ENCODE results near the gene SFSWAP. TPM values are rescaled to one million over a fixed set of nuclear protein-coding genes. Genes with fewer than 3 reads are reported as not detected.
"Not testable (repeated sequence)": the region's sequence is repeated elsewhere in the genome, so short reads cannot be mapped to it uniquely, and the experiment has no call there.

SFSWAP gene
- total and polyA plus RNA-seq, 7 experiments from 2014 or later: 16.9 to 120 (median 97.4) TPM

DNA sequence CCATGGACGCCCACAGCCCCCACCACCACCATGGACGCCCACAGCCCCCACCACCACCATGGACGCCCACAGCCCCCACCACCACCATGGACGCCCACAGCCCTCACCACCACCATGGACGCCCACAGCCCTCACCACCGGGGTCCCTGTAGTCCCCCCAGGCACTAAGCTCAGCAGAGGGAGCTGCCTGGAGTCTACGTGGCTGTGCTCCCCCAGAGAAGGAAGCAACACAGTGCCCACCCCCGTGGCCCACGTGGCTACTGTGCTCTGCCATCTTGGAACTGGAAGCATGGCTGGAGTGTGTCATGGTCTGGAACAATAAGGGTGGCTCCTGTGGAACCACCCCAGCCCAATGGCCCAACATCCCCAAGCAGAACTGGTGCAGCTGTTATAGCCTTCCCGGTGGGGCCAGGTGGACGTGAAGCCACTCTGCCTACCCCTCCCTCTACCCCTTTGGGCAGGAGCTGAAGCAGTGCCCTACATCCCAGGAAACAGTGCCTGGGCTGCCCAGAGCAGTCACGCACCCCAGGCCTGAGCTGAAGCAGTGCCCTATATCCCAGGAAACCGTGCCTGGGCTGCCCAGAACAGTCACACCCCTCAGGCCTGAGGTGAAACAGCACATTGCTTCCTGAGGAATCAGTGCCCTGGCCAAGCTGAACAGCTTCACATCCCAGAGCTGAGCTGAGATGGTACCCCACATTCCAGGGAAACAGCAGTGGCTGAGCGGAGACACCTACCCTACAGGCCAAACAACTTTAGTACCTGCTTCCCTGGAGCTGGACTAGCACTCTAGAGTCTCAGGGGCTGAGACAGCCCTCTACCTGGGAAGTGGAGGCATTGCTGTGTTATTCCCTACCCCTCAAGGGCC lies 9.0 kb upstream of the SFSWAP start:
- Histone ChIP-seq H3K36me3 (ENCODE audit: control insufficient read depth in 2 of 3, insufficient read depth in 3 of 3, low read length in 3 of 3) (no peaks in the 10 kb centered on the region), H3K4me3 (ENCODE audit: low read length) (no peak overlapping the region), H3K4me1 (ENCODE audit: control insufficient read depth in 2 of 2, insufficient read depth in 2 of 2, low read length in 2 of 2) (no peaks in the 10 kb centered on the region), H3K27ac (ENCODE audit: low read depth, low read length) (no peak overlapping the region), H3K27me3 (ENCODE audit: control insufficient read depth in 2 of 2, insufficient read depth in 2 of 2, low read length in 2 of 2) (no peaks in the 10 kb centered on the region), H3K9me3 (ENCODE audit: control insufficient read depth in 2 of 3, low read length in 3 of 3) (peaks cover 0 to 8% (median 0%) of the 10 kb centered on the region in 3 experiments)
- peaks cover 3 to 27% (median 9%) of the 10 kb centered on the region in 11 donors for H3K9me3 Mint-ChIP-seq
- peaks cover 0 to 7% (median 0%) of the 10 kb centered on the region in 5 donors for H3K36me3 Mint-ChIP-seq
- no peak overlapping the region for H3K27ac Mint-ChIP-seq
- no peak for DNase-seq
- CTCF ChIA-PET: no interaction called here
- intact Hi-C loops (cut with micrococcal nuclease): no loop called here
- POLR2A ChIA-PET: interaction anchor here (1.5 kb wide), 1 partner anchor 9 kb away, joined by 8 read pairs; the partner anchor contains the start of gene SFSWAP
- H3K4me3 Mint-ChIP-seq: no peak overlapping the region
- no peak for ATAC-seq
- peaks cover 0 to 2% (median 0%) of the 10 kb centered on the region in 7 donors for H3K4me1 Mint-ChIP-seq
- H3K27me3 Mint-ChIP-seq: peaks cover 0 to 10% (median 4%) of the 10 kb centered on the region in 5 donors

GRCh38 chr12:131702573-131702877 lies 8.4 kb upstream of the SFSWAP start:
- CTCF ChIA-PET: no interaction called here
- peaks cover 3 to 27% (median 9%) of the 10 kb centered on the region in 11 donors for H3K9me3 Mint-ChIP-seq
- Histone ChIP-seq H3K4me3 (ENCODE audit: low read length) (no peak overlapping the region), H3K27me3 (ENCODE audit: control insufficient read depth in 2 of 2, insufficient read depth in 2 of 2, low read length in 2 of 2) (no peaks in the 10 kb centered on the region), H3K27ac (ENCODE audit: low read depth, low read length) (no peak overlapping the region), H3K36me3 (ENCODE audit: control insufficient read depth in 2 of 3, insufficient read depth in 3 of 3, low read length in 3 of 3) (no peaks in the 10 kb centered on the region), H3K9me3 (ENCODE audit: control insufficient read depth in 2 of 3, low read length in 3 of 3) (peaks cover 0 to 8% (median 0%) of the 10 kb centered on the region in 3 experiments), H3K4me1 (ENCODE audit: control insufficient read depth in 2 of 2, insufficient read depth in 2 of 2, low read length in 2 of 2) (no peaks in the 10 kb centered on the region)
- DNase-seq (no peak), ATAC-seq (no peak)
- POLR2A ChIA-PET: interaction anchor here (1.5 kb wide), 1 partner anchor 8 kb away, joined by 8 read pairs; the partner anchor contains the start of gene SFSWAP
- H3K4me3 Mint-ChIP-seq: no peak overlapping the region
- peaks cover 0 to 7% (median 0%) of the 10 kb centered on the region in 5 donors for H3K36me3 Mint-ChIP-seq
- H3K27ac Mint-ChIP-seq: no peak overlapping the region
- H3K27me3 Mint-ChIP-seq: peaks cover 0 to 10% (median 4%) of the 10 kb centered on the region in 5 donors
- intact Hi-C loops (cut with micrococcal nuclease): no loop called here
- peaks cover 0 to 2% (median 0%) of the 10 kb centered on the region in 7 donors for H3K4me1 Mint-ChIP-seq

DNA sequence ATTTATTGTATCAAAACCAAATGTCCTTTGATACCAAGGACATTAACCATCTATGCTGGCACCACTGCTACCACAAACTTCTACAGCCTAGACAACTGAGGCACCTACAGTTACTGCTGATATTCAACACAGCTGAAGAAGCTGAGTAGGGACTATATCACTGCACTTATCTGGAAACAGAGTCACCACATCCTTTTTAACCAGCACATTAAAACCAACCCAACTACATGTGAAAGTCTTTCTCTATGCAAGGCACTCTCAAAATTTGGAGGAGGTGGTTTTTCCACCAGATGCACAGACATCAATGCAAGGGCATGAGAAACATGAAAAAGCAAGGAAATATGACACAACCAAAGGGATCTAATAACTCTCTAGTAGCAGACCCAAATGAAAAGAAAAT lies 7.7 kb upstream of the SFSWAP start:
- intact Hi-C loops (cut with micrococcal nuclease): no loop called here
- Histone ChIP-seq H3K27me3 (ENCODE audit: control insufficient read depth in 2 of 2, insufficient read depth in 2 of 2, low read length in 2 of 2) (no peaks in the 10 kb centered on the region), H3K4me1 (ENCODE audit: control insufficient read depth in 2 of 2, insufficient read depth in 2 of 2, low read length in 2 of 2) (no peaks in the 10 kb centered on the region), H3K27ac (ENCODE audit: low read depth, low read length) (no peak overlapping the region), H3K4me3 (ENCODE audit: low read length) (no peak overlapping the region), H3K36me3 (ENCODE audit: control insufficient read depth in 2 of 3, insufficient read depth in 3 of 3, low read length in 3 of 3) (no peaks in the 10 kb centered on the region), H3K9me3 (ENCODE audit: control insufficient read depth in 2 of 3, low read length in 3 of 3) (peaks cover 0 to 8% (median 0%) of the 10 kb centered on the region in 3 experiments)
- ATAC-seq: no peak
- Mint-ChIP-seq H3K36me3 (peaks cover 0 to 7% (median 0%) of the 10 kb centered on the region in 5 donors), H3K4me3 (no peak overlapping the region), H3K4me1 (peaks cover 0 to 2% (median 0%) of the 10 kb centered on the region in 7 donors), H3K27ac (no peak overlapping the region), H3K27me3 (peaks cover 0 to 10% (median 4%) of the 10 kb centered on the region in 5 donors), H3K9me3 (peaks cover 3 to 27% (median 9%) of the 10 kb centered on the region in 11 donors)
- POLR2A ChIA-PET: interaction anchor here (1.5 kb wide), 1 partner anchor 8 kb away, joined by 8 read pairs; the partner anchor contains the start of gene SFSWAP
- DNase-seq: no peak
- CTCF ChIA-PET: no interaction called here

DNA sequence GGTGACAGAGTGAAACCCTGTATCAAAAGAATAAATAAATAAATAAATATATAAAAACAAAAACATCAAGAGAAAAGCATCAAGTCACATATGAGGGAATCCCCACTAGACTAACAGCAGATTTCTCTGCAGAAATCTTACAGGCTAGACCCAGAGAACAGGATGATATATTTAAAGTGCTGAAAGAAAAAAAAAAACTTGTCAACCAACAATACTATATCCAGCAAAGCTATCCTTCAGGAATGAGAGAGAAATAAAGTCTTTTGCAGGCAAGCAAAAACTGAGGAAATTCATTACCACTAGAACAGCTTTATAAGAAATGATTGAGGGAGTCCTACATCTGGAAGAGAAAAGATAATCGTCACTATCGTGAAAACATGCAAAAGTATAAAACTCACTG lies 6.4 kb upstream of the SFSWAP start:
- Histone ChIP-seq H3K4me1 (ENCODE audit: control insufficient read depth in 2 of 2, insufficient read depth in 2 of 2, low read length in 2 of 2) (no peaks in the 10 kb centered on the region), H3K27ac (ENCODE audit: low read depth, low read length) (no peak overlapping the region), H3K4me3 (ENCODE audit: low read length) (no peak overlapping the region), H3K27me3 (ENCODE audit: control insufficient read depth in 2 of 2, insufficient read depth in 2 of 2, low read length in 2 of 2) (no peaks in the 10 kb centered on the region), H3K9me3 (ENCODE audit: control insufficient read depth in 2 of 3, low read length in 3 of 3) (peaks cover 0 to 8% (median 0%) of the 10 kb centered on the region in 3 experiments), H3K36me3 (ENCODE audit: control insufficient read depth in 2 of 3, insufficient read depth in 3 of 3, low read length in 3 of 3) (no peaks in the 10 kb centered on the region)
- no peak overlapping the region for H3K27ac Mint-ChIP-seq
- peaks cover 0 to 7% (median 0%) of the 10 kb centered on the region in 5 donors for H3K27me3 Mint-ChIP-seq
- peaks cover 0 to 7% (median 4%) of the 10 kb centered on the region in 5 donors for H3K36me3 Mint-ChIP-seq
- ATAC-seq: no peak
- H3K9me3 Mint-ChIP-seq: peaks cover 5 to 27% (median 9%) of the 10 kb centered on the region in 11 donors
- ChIA-PET POLR2A (interaction anchor here (0.6 kb wide), 1 partner anchor 57 kb away, joined by 5 read pairs; no protein-coding TSS in a partner anchor), CTCF (no interaction called here)
- intact Hi-C loops (cut with micrococcal nuclease): no loop called here
- no peak for DNase-seq
- peaks cover 1 to 5% (median 2%) of the 10 kb centered on the region in 7 donors for H3K4me1 Mint-ChIP-seq
- H3K4me3 Mint-ChIP-seq: no peak overlapping the region

- H3K4me1 ChIP-seq (ENCODE audit: control insufficient read depth in 2 of 2, insufficient read depth in 2 of 2, low read length in 2 of 2); H3K27me3 ChIP-seq (ENCODE audit: control insufficient read depth in 2 of 2, insufficient read depth in 2 of 2, low read length in 2 of 2); H3K27ac Mint-ChIP-seq; H3K4me3 Mint-ChIP-seq; H3K36me3 ChIP-seq (ENCODE audit: control insufficient read depth in 2 of 3, insufficient read depth in 3 of 3, low read length in 3 of 3); intact Hi-C loops (cut with micrococcal nuclease); H3K4me3 ChIP-seq (ENCODE audit: low read length); ATAC-seq; H3K27ac ChIP-seq (ENCODE audit: low read depth, low read length); H3K36me3 Mint-ChIP-seq; POLR2A ChIA-PET; H3K9me3 ChIP-seq (ENCODE audit: control insufficient read depth in 2 of 3, low read length in 3 of 3); DNase-seq; H3K27me3 Mint-ChIP-seq: not testable (repeated sequence)
- Mint-ChIP-seq H3K4me1 (peaks cover 8 to 21% (median 11%) of the 10 kb centered on the region in 7 donors), H3K9me3 (peaks cover 6 to 27% (median 11%) of the 10 kb centered on the region in 11 donors)
- CTCF ChIA-PET: interaction anchor here (0.6 kb wide), 2 partner anchors 114 to 418 kb away, joined by 3 read pairs; no protein-coding TSS in a partner anchor
These were observed 4.2 kb upstream of the SFSWAP start for GRCh38 chr12:131706709-131707108.

DNA sequence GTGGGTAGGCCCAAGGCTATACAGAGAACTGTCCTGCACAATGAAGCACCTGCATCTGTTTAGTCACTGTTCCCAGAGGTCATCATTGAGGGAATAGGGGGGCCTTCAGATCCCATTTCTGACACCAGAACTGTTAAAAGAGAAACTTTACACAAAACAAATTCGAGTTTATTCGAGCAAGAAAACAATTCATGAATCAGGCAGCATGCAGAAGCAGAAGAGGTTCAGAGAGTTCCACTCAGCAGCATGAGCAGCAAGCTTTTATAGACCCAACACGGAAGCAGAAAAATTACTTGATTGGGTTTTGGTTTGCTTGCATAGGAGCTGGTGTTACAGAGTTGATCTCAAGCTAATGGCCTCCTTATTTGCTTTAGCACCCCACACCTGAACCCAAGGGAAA lies 1.7 kb upstream of the SFSWAP start:
- Mint-ChIP-seq H3K36me3 (peaks cover under 1 to 14% (median 7%) of the 10 kb centered on the region in 5 donors), H3K27me3 (peaks cover 0 to 7% (median 0%) of the 10 kb centered on the region in 5 donors), H3K9me3 (peaks cover 0 to 14% (median 10%) of the 10 kb centered on the region in 11 donors), H3K27ac (peak overlapping the region; percentile 88 to 99 (median 95)), H3K4me1 (peaks cover 15 to 40% (median 28%) of the 10 kb centered on the region in 7 donors), H3K4me3 (peak overlapping the region; percentile 86 to 99 (median 96))
- no peak overlapping the region for H3K27ac ChIP-seq (ENCODE audit: low read depth, low read length)
- H3K4me1 ChIP-seq (ENCODE audit: control insufficient read depth in 2 of 2, insufficient read depth in 2 of 2, low read length in 2 of 2): peaks cover 18 to 19% of the 10 kb centered on the region in 2 donors
- intact Hi-C loops (cut with micrococcal nuclease): no loop called here
- no peak overlapping the region for H3K4me3 ChIP-seq (ENCODE audit: low read length)
- peaks cover 0 to 13% (median 1%) of the 10 kb centered on the region in 3 experiments for H3K36me3 ChIP-seq (ENCODE audit: control insufficient read depth in 2 of 3, insufficient read depth in 3 of 3, low read length in 3 of 3)
- no peaks in the 10 kb centered on the region for H3K9me3 ChIP-seq (ENCODE audit: control insufficient read depth in 2 of 3, low read length in 3 of 3)
- DNase-seq (no peak), ATAC-seq (no peak)
- ChIA-PET CTCF (no interaction called here), POLR2A (interaction anchor here (1.1 to 1.4 kb wide), 2 partner anchors 12 to 104 kb away, joined by 3 to 4 read pairs; no protein-coding TSS in a partner anchor)
- H3K27me3 ChIP-seq (ENCODE audit: control insufficient read depth in 2 of 2, insufficient read depth in 2 of 2, low read length in 2 of 2): no peaks in the 10 kb centered on the region

Data from naive thymus-derived CD4-positive, alpha-beta T cell (primary cell).